GM12878 (cell line): ENCODE data around the gene VIPR2. TPM values are rescaled to one million over a fixed set of nuclear protein-coding genes. Genes with fewer than 3 reads are reported as not detected.

Source experiments
- ATAC-seq: fragments of 200-7000 bp; cut with Tn5 transposase; 3 replicates; pipeline ENCODE4 v1.9.1; 2020; ENCODE audit warnings: mild to moderate bottlenecking, moderate library complexity
- BruUV-seq: library from RNA; stranded (reverse); fragments of 400-500 nt; replicated peaks from 2 replicates; lab custom pipeline; 2021; lab: Mats Ljungman, UMichigan
- CTCF ChIA-PET: fragments of 300-600 bp; sonication (Branson Sonifier 250); formaldehyde crosslinking; extraction: SDS; loops from one replicate; lab custom pipeline; 2021; ENCODE audit warnings: inconsistent platforms; lab: Yijun Ruan, JAX
- POLR2A ChIA-PET: fragments of 350-600 bp; formaldehyde crosslinking; extraction: SDS; loops from one replicate; lab custom pipeline; 2021; ENCODE audit warnings: inconsistent platforms; lab: Charles Lee
- RAD21 ChIA-PET: fragments of 300-600 bp; sonication (Branson Sonifier 250); formaldehyde crosslinking; loops from one replicate; lab custom pipeline; 2023; ENCODE audit warnings: antibody characterized with exemption; ENCODE audit not compliant: unreplicated experiment; lab: Charles Lee
- SMC1A ChIA-PET: fragments of 300-600 bp; sonication (Branson Sonifier 250); formaldehyde crosslinking; loops from one replicate; lab custom pipeline; 2023; ENCODE audit not compliant: unreplicated experiment, uncharacterized antibody; lab: Charles Lee
- DNase-seq: peaks from one replicate; pipeline ENCODE4 v3.0.0-alpha.2; 2011; ENCODE audit warnings: low read depth, low spot score
- FAIRE-seq: peaks from 3 replicates; lab custom pipeline; 2011; peaks lifted over from hg19 to GRCh38; lab: Jason Lieb, UNC
- H2AFZ ChIP-seq: 2 replicates; pipeline ENCODE4 v1.6.0; 2011; ENCODE audit warnings: low read depth, low read length, control low read depth; ENCODE audit not compliant: control insufficient read depth
- H3K27ac ChIP-seq: 2 replicates; pipeline ENCODE4 v1.5.1; 2011; ENCODE audit warnings: control low read depth; ENCODE audit not compliant: control insufficient read depth, insufficient read depth
- H3K27me3 ChIP-seq, 2 experiments: replicated peaks in 1 of 2; 2 replicates each; pipeline versions ENCODE4 v1.6.0 to v1.6.1; 2011; ENCODE audit warnings: low read length in 1 of 2; ENCODE audit not compliant: control insufficient read depth in 2 of 2, insufficient read depth in 2 of 2
- H3K36me3 ChIP-seq, 2 experiments: 2 replicates each; pipeline ENCODE4 v1.5.1; 2011; ENCODE audit warnings: low read length in 1 of 2; ENCODE audit not compliant: control insufficient read depth in 2 of 2, insufficient read depth in 2 of 2
- H3K4me1 ChIP-seq: 2 replicates; pipeline ENCODE4 v1.6.1; 2011; ENCODE audit warnings: mild to moderate bottlenecking, low read length, moderate library complexity, mixed read lengths; ENCODE audit not compliant: control insufficient read depth, insufficient read depth
- H3K4me2 ChIP-seq: 2 replicates; pipeline ENCODE4 v1.6.0; 2011; ENCODE audit warnings: control low read depth; ENCODE audit not compliant: control insufficient read depth, insufficient read depth
- H3K4me3 ChIP-seq: fragments of 200-600 bp; sonication (generic); 2 replicates; pipeline ENCODE4 v1.5.1; 2016
- H3K79me2 ChIP-seq: 2 replicates; pipeline ENCODE4 v1.6.0; 2011; ENCODE audit warnings: low read length; ENCODE audit not compliant: control insufficient read depth, insufficient read depth
- H3K9ac ChIP-seq: 2 replicates; pipeline ENCODE4 v1.8.0; 2011; ENCODE audit warnings: low read length, control low read depth, mixed read lengths; ENCODE audit not compliant: control insufficient read depth, insufficient read depth
- H3K9me3 ChIP-seq: replicated peaks from 3 replicates; pipeline ENCODE4 v1.5.1; 2011; ENCODE audit warnings: mild to moderate bottlenecking, low read length; ENCODE audit not compliant: control insufficient read depth, insufficient read depth
- H4K20me1 ChIP-seq: 2 replicates; pipeline ENCODE4 v1.6.0; 2011; ENCODE audit not compliant: control insufficient read depth, insufficient read depth
- BCL11A ChIP-seq: IDR thresholded peaks from 2 replicates; pipeline ENCODE4 v1.6.1; 2011; ENCODE audit warnings: low read depth, low read length
- BCLAF1 ChIP-seq: fragments of 450-650 bp; IDR thresholded peaks from 2 replicates; pipeline ENCODE4 v1.6.1; 2017; ENCODE audit warnings: antibody characterized with exemption, mild to moderate bottlenecking, moderate library complexity
- CBX3 ChIP-seq: fragments of 200-600 bp; sonication (generic); IDR thresholded peaks from 2 replicates; pipeline ENCODE4 v1.6.1; 2016; ENCODE audit warnings: low read depth, borderline replicate concordance
- ETV6 ChIP-seq, 2 experiments: fragments of 450-650 bp in 1 of 2; IDR thresholded peaks in 1 of 2; conservative IDR thresholded peaks in 1 of 2; 2 replicates each; pipeline ENCODE4 v1.6.1; 2014; ENCODE audit warnings: antibody characterized with exemption in 1 of 2, borderline replicate concordance in 1 of 2, low read depth in 1 of 2, mild to moderate bottlenecking in 1 of 2, moderate library complexity in 1 of 2
- FOXK2 ChIP-seq: fragments of 450-650 bp; IDR thresholded peaks from 2 replicates; pipeline ENCODE4 v1.6.1; 2017; ENCODE audit warnings: mild to moderate bottlenecking, moderate library complexity
- IKZF2 ChIP-seq, 2 experiments: fragments of 450-650 bp; IDR thresholded peaks; 2 replicates each; pipeline ENCODE4 v1.6.1; 2017; ENCODE audit warnings: mild to moderate bottlenecking in 2 of 2, moderate library complexity in 2 of 2
- MEF2B ChIP-seq: fragments of 450-650 bp; IDR thresholded peaks from 2 replicates; pipeline ENCODE4 v1.6.1; 2018; ENCODE audit warnings: mild to moderate bottlenecking, moderate library complexity; ENCODE audit not compliant: partially characterized antibody, poor library complexity, severe bottlenecking
- NRF1 ChIP-seq: conservative IDR thresholded peaks from 2 replicates; pipeline ENCODE4 v1.6.1; 2011; ENCODE audit warnings: mild to moderate bottlenecking, low read depth, low read length, improper control_type of control experiment
- PAX8 ChIP-seq: fragments of 450-650 bp; IDR thresholded peaks from 2 replicates; pipeline ENCODE4 v1.6.1; 2017; ENCODE audit warnings: mild to moderate bottlenecking, moderate library complexity
- TARDBP ChIP-seq: IDR thresholded peaks from 2 replicates; pipeline ENCODE4 v1.6.1; 2016; ENCODE audit warnings: borderline replicate concordance
- WGBS: methylation state at CpG from one replicate; pipeline ENCODE4 v1.1.6; 2016; ENCODE audit warnings: low lambda C conversion rate; ENCODE audit not compliant: insufficient replicate concordance, insufficient coverage; ENCODE audit errors: missing lambda C conversion rate; 5-methylcytosine and 5-hydroxymethylcytosine counted together
- in situ Hi-C: fragments of 300-500 bp; cut with MboI; formaldehyde crosslinking; loops from 9 replicates; pipeline ENCODE4 v1.14.3; 2018; ENCODE audit warnings: mixed read lengths
- intact Hi-C: fragments of 100-400 bp; cut with micrococcal nuclease; formaldehyde crosslinking; loops from one replicate; pipeline ENCODE4 v1.14.2; 2022; ENCODE audit not compliant: unreplicated experiment
- polyA plus RNA-seq, 11 experiments: library from polyadenylated mRNA; depleted of rRNA in 4 of 11; unstranded in 6 of 11; stranded (reverse) in 5 of 11; fragments of >200 nt; fragmentation: Nextera tagmentation in 4 of 11; fragmentation: Illumina TruSeq in 1 of 11; extraction: Ambion mirVana in 4 of 11; extraction: Trizol in 1 of 11; gene quantifications; 1 replicate in 1 of 11; 2 replicates in 10 of 11; pipeline versions ENCODE4 v1.2.1 to v1.2.3, GENCODE V29; 2011 to 2016; ENCODE audit warnings: inconsistent platforms in 2 of 11, missing spikeins in 2 of 11, low read depth in 1 of 11
- total RNA-seq, 4 experiments: library from RNA; depleted of rRNA in 3 of 4; stranded (reverse); fragments of >200 nt in 3 of 4; fragmentation: Illumina TruSeq in 1 of 4; extraction: Trizol in 1 of 4; gene quantifications; 2 replicates each; pipeline versions ENCODE4 v1.2.1 to v1.2.3, GENCODE V29; 2013 to 2021
- TF ChIP-seq, protein P1 (sequence below): fragments of 450-650 bp; IDR thresholded peaks from 2 replicates; pipeline ENCODE4 v1.6.1; 2016; ENCODE audit warnings: mild to moderate bottlenecking
- TF ChIP-seq, protein P2 (sequence below): fragments of 450-650 bp; IDR thresholded peaks from 2 replicates; pipeline ENCODE4 v1.6.1; 2017; ENCODE audit warnings: mild to moderate bottlenecking, moderate library complexity

VIPR2 gene
- total and polyA plus RNA-seq, 10 of the 15 experiments (the other 5 are each of a cell fraction or from before 2014, with no cell fraction given) = not detected

- FAIRE-seq (no peak), ATAC-seq (no peak), DNase-seq (no peak)
- Histone ChIP-seq H3K4me3 (no peak overlapping the region), H3K36me3 (no peaks in the 10 kb centered on the region), H3K27me3 (no peaks in the 10 kb centered on the region), H3K79me2 (no peaks in the 10 kb centered on the region), H3K4me2 (no peak overlapping the region), H3K9me3 (no peaks in the 10 kb centered on the region; the same call in 2 of the 3 replicates), H4K20me1 (no peaks in the 10 kb centered on the region), H3K4me1 (no peaks in the 10 kb centered on the region), H3K9ac (no peak overlapping the region), H3K27ac (no peak overlapping the region), H2AFZ (no peak overlapping the region)
- POLR2A ChIA-PET = no interaction called here
- in situ Hi-C loops (no loop called here), intact Hi-C loops (no loop called here)
- CTCF ChIA-PET = no interaction called here
- no TSS peak for BruUV-seq
- RAD21 ChIA-PET = no interaction called here
- TF ChIP-seq PAX8 (no peak), IKZF2 (IDR thresholded peaks at IDR 0.05) (no peak), TARDBP (no peak), FOXK2 (no peak), BCL11A (no peak), NRF1 (no peak), BCLAF1 (no peak), MEF2B (no peak), ETV6 (conservative IDR thresholded peaks at IDR 0.05 in 1 of 2, IDR thresholded peaks at IDR 0.05 in 1 of 2; ENCODE audit: borderline replicate concordance in 1 of 2, low read depth in 1 of 2) (no peak), CBX3 (no peak)
- TF ChIP-seq, protein P1, sequence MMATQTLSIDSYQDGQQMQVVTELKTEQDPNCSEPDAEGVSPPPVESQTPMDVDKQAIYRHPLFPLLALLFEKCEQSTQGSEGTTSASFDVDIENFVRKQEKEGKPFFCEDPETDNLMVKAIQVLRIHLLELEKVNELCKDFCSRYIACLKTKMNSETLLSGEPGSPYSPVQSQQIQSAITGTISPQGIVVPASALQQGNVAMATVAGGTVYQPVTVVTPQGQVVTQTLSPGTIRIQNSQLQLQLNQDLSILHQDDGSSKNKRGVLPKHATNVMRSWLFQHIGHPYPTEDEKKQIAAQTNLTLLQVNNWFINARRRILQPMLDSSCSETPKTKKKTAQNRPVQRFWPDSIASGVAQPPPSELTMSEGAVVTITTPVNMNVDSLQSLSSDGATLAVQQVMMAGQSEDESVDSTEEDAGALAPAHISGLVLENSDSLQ = no peak
- TF ChIP-seq, protein P2, sequence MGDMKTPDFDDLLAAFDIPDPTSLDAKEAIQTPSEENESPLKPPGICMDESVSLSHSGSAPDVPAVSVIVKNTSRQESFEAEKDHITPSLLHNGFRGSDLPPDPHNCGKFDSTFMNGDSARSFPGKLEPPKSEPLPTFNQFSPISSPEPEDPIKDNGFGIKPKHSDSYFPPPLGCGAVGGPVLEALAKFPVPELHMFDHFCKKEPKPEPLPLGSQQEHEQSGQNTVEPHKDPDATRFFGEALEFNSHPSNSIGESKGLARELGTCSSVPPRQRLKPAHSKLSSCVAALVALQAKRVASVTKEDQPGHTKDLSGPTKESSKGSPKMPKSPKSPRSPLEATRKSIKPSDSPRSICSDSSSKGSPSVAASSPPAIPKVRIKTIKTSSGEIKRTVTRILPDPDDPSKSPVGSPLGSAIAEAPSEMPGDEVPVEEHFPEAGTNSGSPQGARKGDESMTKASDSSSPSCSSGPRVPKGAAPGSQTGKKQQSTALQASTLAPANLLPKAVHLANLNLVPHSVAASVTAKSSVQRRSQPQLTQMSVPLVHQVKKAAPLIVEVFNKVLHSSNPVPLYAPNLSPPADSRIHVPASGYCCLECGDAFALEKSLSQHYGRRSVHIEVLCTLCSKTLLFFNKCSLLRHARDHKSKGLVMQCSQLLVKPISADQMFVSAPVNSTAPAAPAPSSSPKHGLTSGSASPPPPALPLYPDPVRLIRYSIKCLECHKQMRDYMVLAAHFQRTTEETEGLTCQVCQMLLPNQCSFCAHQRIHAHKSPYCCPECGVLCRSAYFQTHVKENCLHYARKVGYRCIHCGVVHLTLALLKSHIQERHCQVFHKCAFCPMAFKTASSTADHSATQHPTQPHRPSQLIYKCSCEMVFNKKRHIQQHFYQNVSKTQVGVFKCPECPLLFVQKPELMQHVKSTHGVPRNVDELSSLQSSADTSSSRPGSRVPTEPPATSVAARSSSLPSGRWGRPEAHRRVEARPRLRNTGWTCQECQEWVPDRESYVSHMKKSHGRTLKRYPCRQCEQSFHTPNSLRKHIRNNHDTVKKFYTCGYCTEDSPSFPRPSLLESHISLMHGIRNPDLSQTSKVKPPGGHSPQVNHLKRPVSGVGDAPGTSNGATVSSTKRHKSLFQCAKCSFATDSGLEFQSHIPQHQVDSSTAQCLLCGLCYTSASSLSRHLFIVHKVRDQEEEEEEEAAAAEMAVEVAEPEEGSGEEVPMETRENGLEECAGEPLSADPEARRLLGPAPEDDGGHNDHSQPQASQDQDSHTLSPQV = no peak
- 54% methylated on average over 21 of the region's 21 CpGs for WGBS
- SMC1A ChIA-PET = interaction anchor here (0.6 kb wide), 1 partner anchor 10 kb away, joined by 4 read pairs; no protein-coding TSS in a partner anchor
Observed at GRCh38 chr7:159000859-159001435, 143.7 kb downstream of the VIPR2 start.
